B cell (primary cell): ENCODE results near the gene TSC2. TPM values are rescaled to one million over a fixed set of nuclear protein-coding genes. Genes with fewer than 3 reads are reported as not detected.
A peak's percentile ranks its signal among the peaks of the same experiment; 100 is the strongest.

Experiments
- ATAC-seq: fragments of 200-7000 bp; cut with Tn5 transposase; one replicate; pipeline ENCODE4 v1.10.0; 2021; ENCODE audit warnings: low read depth, mild to moderate bottlenecking, moderate number of reproducible peaks, moderate library complexity
- CTCF ChIA-PET: fragments of 350-600 bp; sonication (Branson Sonifier 250); formaldehyde crosslinking; loops from one replicate; lab custom pipeline; 2021; ENCODE audit warnings: antibody characterized with exemption, inconsistent platforms; lab: Charles Lee
- POLR2A ChIA-PET: fragments of 350-600 bp; sonication (Branson Sonifier 250); formaldehyde crosslinking; loops from one replicate; lab custom pipeline; 2021; ENCODE audit warnings: antibody characterized with exemption; lab: Charles Lee
- DNase-seq: peaks from one replicate; pipeline ENCODE4 v3.0.0; 2013
- H2AFZ ChIP-seq: 2 replicates; pipeline ENCODE4 v1.6.1; 2012; ENCODE audit warnings: mild to moderate bottlenecking, low read depth, low read length; ENCODE audit not compliant: insufficient read depth, poor library complexity, severe bottlenecking
- H3K27ac ChIP-seq, 2 donors: 1 replicate in 1 of 2; 2 replicates in 1 of 2; pipeline ENCODE4 v1.5.1; 2012 to 2013; ENCODE audit warnings: low read length in 2 of 2, mild to moderate bottlenecking in 2 of 2, moderate library complexity in 1 of 2
- H3K27me3 ChIP-seq, 4 experiments: fragments of 200-600 bp in 1 of 4; sonication (generic) in 1 of 4; replicated peaks in 1 of 4; 1 replicate in 2 of 4; 2 replicates in 2 of 4; pipeline versions ENCODE4 v1.6.1 to v1.7.0; 2013 to 2016; ENCODE audit warnings: low read length in 3 of 4, mild to moderate bottlenecking in 2 of 4, mixed read lengths in 1 of 4, moderate library complexity in 1 of 4; ENCODE audit not compliant: insufficient read depth in 4 of 4, control insufficient read depth in 3 of 4; ENCODE audit errors: control extremely low read depth in 1 of 4
- H3K36me3 ChIP-seq, 2 experiments: replicated peaks in 1 of 2; 1 replicate in 1 of 2; 2 replicates in 1 of 2; pipeline versions ENCODE4 v1.6.1 to v1.7.1; 2013; ENCODE audit warnings: low read length in 1 of 2; ENCODE audit not compliant: insufficient read depth in 2 of 2, control insufficient read depth in 1 of 2; ENCODE audit errors: control extremely low read depth in 1 of 2, extremely low read depth in 1 of 2
- H3K4me1 ChIP-seq, 2 donors: fragments of 200-600 bp in 1 of 2; sonication (generic) in 1 of 2; 1 replicate in 1 of 2; 2 replicates in 1 of 2; pipeline versions ENCODE4 v1.5.1 to v1.6.1; 2013 to 2017; ENCODE audit warnings: low read length in 2 of 2; ENCODE audit not compliant: control insufficient read depth in 2 of 2, insufficient read depth in 2 of 2
- H3K4me2 ChIP-seq: replicated peaks from 2 replicates; pipeline ENCODE3; 2012; ENCODE audit warnings: mild to moderate bottlenecking, low read depth, low read length; ENCODE audit not compliant: poor library complexity, severe bottlenecking
- H3K4me3 ChIP-seq, 5 experiments: fragments of 200-600 bp in 1 of 5; sonication (generic) in 1 of 5; 1 replicate in 3 of 5; 2 replicates in 2 of 5; pipeline versions ENCODE4 v1.5.1 to v1.7.0; 2011 to 2016; ENCODE audit warnings: low read length in 4 of 5, mild to moderate bottlenecking in 4 of 5, low read depth in 2 of 5, control low read depth in 1 of 5, moderate library complexity in 1 of 5; ENCODE audit not compliant: insufficient read depth in 1 of 5; ENCODE audit errors: control extremely low read depth in 1 of 5, extremely low read depth in 1 of 5
- H3K79me2 ChIP-seq: fragments of 200-600 bp; sonication (generic); one replicate; pipeline ENCODE4 v1.6.0; 2016; ENCODE audit warnings: low read length; ENCODE audit not compliant: control insufficient read depth, insufficient read depth
- H3K9ac ChIP-seq: fragments of 200-600 bp; sonication (generic); 2 replicates; pipeline ENCODE4 v1.6.1; 2017; ENCODE audit warnings: mild to moderate bottlenecking, low read length, moderate library complexity
- H3K9me3 ChIP-seq, 3 donors: one replicate each; pipeline versions ENCODE4 v1.6.1 to v1.7.1; 2013; ENCODE audit warnings: low read length in 2 of 3; ENCODE audit not compliant: control insufficient read depth in 2 of 3, insufficient read depth in 1 of 3; ENCODE audit errors: control extremely low read depth in 1 of 3
- H4K20me1 ChIP-seq: 2 replicates; pipeline ENCODE4 v1.6.0; 2012; ENCODE audit warnings: mild to moderate bottlenecking, low read length; ENCODE audit not compliant: insufficient read depth, control insufficient read depth, poor library complexity, severe bottlenecking
- H3K27ac Mint-ChIP-seq: one replicate; pipeline ENCODE4 v1.8.0; 2021; ENCODE audit warnings: mixed read lengths
- H3K27me3 Mint-ChIP-seq: one replicate; pipeline ENCODE4 v1.8.0; 2021; ENCODE audit warnings: mixed read lengths
- H3K4me1 Mint-ChIP-seq: one replicate; pipeline ENCODE4 v1.8.0; 2021; ENCODE audit warnings: mixed read lengths
- H3K4me3 Mint-ChIP-seq: one replicate; pipeline ENCODE4 v1.8.0; 2021; ENCODE audit warnings: mixed read lengths
- H3K9me3 Mint-ChIP-seq: one replicate; pipeline ENCODE4 v1.8.0; 2022; ENCODE audit warnings: mixed read lengths; ENCODE audit not compliant: insufficient read depth
- EZH2 ChIP-seq: IDR thresholded peaks from 2 replicates; pipeline ENCODE4 v1.6.1; 2012; ENCODE audit warnings: borderline replicate concordance, low read depth, mild to moderate bottlenecking, moderate library complexity, low read length; ENCODE audit not compliant: insufficient read depth, poor library complexity, severe bottlenecking
- WGBS: methylation state at CpG from one replicate; pipeline ENCODE4 v1.1.5; 2013; ENCODE audit warnings: missing lambda C conversion rate; ENCODE audit not compliant: insufficient coverage; 5-methylcytosine and 5-hydroxymethylcytosine counted together
- intact Hi-C: fragments of 100-400 bp; cut with micrococcal nuclease; formaldehyde crosslinking; loops from one replicate; pipeline ENCODE4 v1.10.0; 2022
- polyA plus RNA-seq: library from polyadenylated mRNA; depleted of rRNA; stranded (reverse); fragments of >200 nt; gene quantifications from 2 replicates; pipeline ENCODE4 v1.2.3, GENCODE V29; 2012
- total RNA-seq, 2 donors: library from RNA; stranded (reverse); fragments of 120-200 nt in 1 of 2; gene quantifications; 1 replicate in 1 of 2; 2 replicates in 1 of 2; pipeline versions ENCODE4 v1.2.3 to v1.2.4, GENCODE V29; 2013 to 2022
- TF ChIP-seq, protein P1 (sequence below): fragments of 200-600 bp; IDR thresholded peaks from one replicate; pipeline ENCODE4 v1.8.0; 2022; ENCODE audit warnings: antibody characterized with exemption, mild to moderate bottlenecking

Gene TSC2
- total and polyA plus RNA-seq, 2 donors (not counting 1 experiment from before 2014, with no cell fraction given): 128 to 194 TPM

DNA sequence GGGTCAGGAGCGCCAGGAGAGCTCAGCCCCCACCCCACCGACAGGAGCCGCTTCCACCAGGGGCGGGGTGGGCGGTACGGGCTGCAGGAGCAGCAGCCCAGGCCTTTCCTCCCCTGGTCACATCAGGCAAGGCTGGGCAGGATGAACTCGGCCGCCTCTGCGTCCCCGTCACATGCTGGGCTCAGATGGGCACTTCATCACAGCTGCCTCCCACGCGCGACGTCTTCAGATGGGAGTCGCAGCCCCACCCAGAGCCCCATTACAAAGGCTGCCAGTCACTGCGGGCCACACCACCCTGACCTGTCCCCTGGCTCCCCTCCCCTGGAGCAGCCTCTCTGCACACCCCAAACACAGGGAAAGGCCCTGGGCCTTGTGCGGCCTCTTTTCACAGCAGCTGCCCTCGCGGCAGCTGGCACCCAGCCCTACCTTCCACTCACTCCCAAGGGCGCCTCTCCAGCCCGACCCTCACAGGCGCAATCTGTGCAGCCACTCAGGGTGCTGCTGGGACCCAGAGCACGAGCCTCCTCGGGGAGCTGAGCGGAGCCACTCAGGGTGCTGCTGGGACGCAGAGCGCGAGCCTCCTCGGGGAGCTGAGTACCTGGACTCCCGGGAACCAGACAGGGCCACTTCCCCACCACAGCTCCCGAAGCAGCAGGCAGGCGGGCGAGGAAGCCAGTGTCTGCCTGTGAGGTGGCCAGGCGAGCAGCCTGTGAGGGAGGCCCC is 42.8 kb upstream of the TSC2 start:
- DNase-seq (no peak), ATAC-seq (no peak)
- peaks cover 0 to 36% of the 10 kb centered on the region in 2 experiments for H3K36me3 ChIP-seq
- H3K79me2 ChIP-seq: peaks cover 72% of the 10 kb centered on the region
- peaks cover 35 to 47% of the 10 kb centered on the region in 2 donors for H3K4me1 ChIP-seq
- no peaks in the 10 kb centered on the region for H3K27me3 Mint-ChIP-seq
- no peak overlapping the region for H3K4me3 Mint-ChIP-seq
- no peak for TF ChIP-seq EZH2
- TF ChIP-seq, protein P1, sequence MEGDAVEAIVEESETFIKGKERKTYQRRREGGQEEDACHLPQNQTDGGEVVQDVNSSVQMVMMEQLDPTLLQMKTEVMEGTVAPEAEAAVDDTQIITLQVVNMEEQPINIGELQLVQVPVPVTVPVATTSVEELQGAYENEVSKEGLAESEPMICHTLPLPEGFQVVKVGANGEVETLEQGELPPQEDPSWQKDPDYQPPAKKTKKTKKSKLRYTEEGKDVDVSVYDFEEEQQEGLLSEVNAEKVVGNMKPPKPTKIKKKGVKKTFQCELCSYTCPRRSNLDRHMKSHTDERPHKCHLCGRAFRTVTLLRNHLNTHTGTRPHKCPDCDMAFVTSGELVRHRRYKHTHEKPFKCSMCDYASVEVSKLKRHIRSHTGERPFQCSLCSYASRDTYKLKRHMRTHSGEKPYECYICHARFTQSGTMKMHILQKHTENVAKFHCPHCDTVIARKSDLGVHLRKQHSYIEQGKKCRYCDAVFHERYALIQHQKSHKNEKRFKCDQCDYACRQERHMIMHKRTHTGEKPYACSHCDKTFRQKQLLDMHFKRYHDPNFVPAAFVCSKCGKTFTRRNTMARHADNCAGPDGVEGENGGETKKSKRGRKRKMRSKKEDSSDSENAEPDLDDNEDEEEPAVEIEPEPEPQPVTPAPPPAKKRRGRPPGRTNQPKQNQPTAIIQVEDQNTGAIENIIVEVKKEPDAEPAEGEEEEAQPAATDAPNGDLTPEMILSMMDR: no peak
- H3K9ac ChIP-seq: no peak overlapping the region
- no peak overlapping the region for H3K4me3 ChIP-seq
- POLR2A ChIA-PET: interaction anchor here (1.3 to 1.5 kb wide), 2 partner anchors 13 to 150 kb away, joined by 3 to 9 read pairs; partner anchors contain the start of gene TRAF7
- no peaks in the 10 kb centered on the region for H3K9me3 ChIP-seq
- no peaks in the 10 kb centered on the region for H3K9me3 Mint-ChIP-seq
- no peak overlapping the region for H3K27ac Mint-ChIP-seq
- peaks cover 85% of the 10 kb centered on the region for H4K20me1 ChIP-seq
- WGBS: 82% methylated on average over 34 of the region's 34 CpGs
- H2AFZ ChIP-seq: no peak overlapping the region
- intact Hi-C loops: no loop called here
- H3K27me3 ChIP-seq: no peaks in the 10 kb centered on the region
- CTCF ChIA-PET: interaction anchor here (0.9 to 4.9 kb wide), 9 partner anchors 8 to 187 kb away, joined by 3 to 46 read pairs (median 7); partner anchors contain the start of gene RAB26
- peaks cover 42% of the 10 kb centered on the region for H3K4me1 Mint-ChIP-seq
- H3K4me2 ChIP-seq: peak overlapping the region; percentile 59
- no peak overlapping the region for H3K27ac ChIP-seq

DNA sequence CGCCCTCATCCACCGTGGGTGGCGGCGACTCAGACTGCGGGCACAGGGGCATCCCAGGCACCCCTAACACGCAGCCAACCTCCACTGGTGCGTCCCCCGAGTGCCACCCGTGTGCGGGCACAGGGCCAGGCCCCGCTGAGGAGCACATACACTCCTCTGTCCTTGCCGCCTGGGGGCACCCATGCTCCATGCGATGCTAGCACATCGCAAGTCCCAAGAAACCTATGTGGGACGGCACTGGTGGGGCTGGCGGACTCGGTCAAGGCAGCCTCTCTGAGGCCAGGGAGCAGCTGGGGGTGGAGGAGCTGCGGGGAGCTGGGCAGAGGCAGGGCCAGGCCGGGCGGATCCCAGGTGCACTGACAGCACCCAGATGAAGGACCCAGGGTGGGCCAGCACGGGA is 42.1 kb upstream of the TSC2 start:
- Histone ChIP-seq H3K4me2 (peak overlapping the region; percentile 36), H3K4me3 (no peak overlapping the region), H2AFZ (no peak overlapping the region), H3K36me3 (peaks cover 0 to 36% of the 10 kb centered on the region in 2 experiments), H3K4me1 (peaks cover 42 to 54% of the 10 kb centered on the region in 2 donors), H4K20me1 (peaks cover 81% of the 10 kb centered on the region), H3K27ac (no peak overlapping the region), H3K9ac (no peak overlapping the region), H3K27me3 (no peaks in the 10 kb centered on the region), H3K79me2 (peaks cover 78% of the 10 kb centered on the region), H3K9me3 (no peaks in the 10 kb centered on the region)
- Mint-ChIP-seq H3K9me3 (no peaks in the 10 kb centered on the region), H3K4me1 (peaks cover 47% of the 10 kb centered on the region), H3K27me3 (no peaks in the 10 kb centered on the region), H3K27ac (no peak overlapping the region), H3K4me3 (peak overlapping the region; percentile 44)
- WGBS: 53% methylated on average over 21 of the region's 21 CpGs
- DNase-seq (no peak), ATAC-seq (no peak)
- intact Hi-C loops: no loop called here
- POLR2A ChIA-PET: no interaction called here
- no peak for TF ChIP-seq EZH2
- TF ChIP-seq, protein P1: no peak
- CTCF ChIA-PET: interaction anchor here (2.5 to 4.9 kb wide), 3 partner anchors 12 to 147 kb away, joined by 8 to 46 read pairs (median 32); no protein-coding TSS in a partner anchor
